ENCODE measurements around the gene TRIM44.

Gene TRIM44

GRCh38 chr11:35633827-35634423 lies 28.6 kb upstream of the TRIM44 start:
- TF ChIP-seq ZFX (IDR thresholded peaks at IDR 0.05; ENCODE audit: borderline replicate concordance) (no peak), CTCF (IDR thresholded peaks at IDR 0.05) (no peak)
- no peak overlapping the region for H3K27ac ChIP-seq

- no peak for TF ChIP-seq ZFX (IDR thresholded peaks at IDR 0.05; ENCODE audit: borderline replicate concordance)
- no peak for TF ChIP-seq CTCF (IDR thresholded peaks at IDR 0.05)
- no peak overlapping the region for H3K27ac ChIP-seq
These were observed 26.6 kb upstream of the TRIM44 start for GRCh38 chr11:35635933-35636332.

GRCh38 chr11:35639591-35640179 lies 22.9 kb upstream of the TRIM44 start:
- TF ChIP-seq ZFX (IDR thresholded peaks at IDR 0.05; ENCODE audit: borderline replicate concordance) (no peak), CTCF (IDR thresholded peaks at IDR 0.05) (no peak)
- H3K27ac ChIP-seq = no peak overlapping the region

GRCh38 chr11:35641171-35641897 lies 21.2 kb upstream of the TRIM44 start:
- no peak for TF ChIP-seq ZFX (IDR thresholded peaks at IDR 0.05; ENCODE audit: borderline replicate concordance)
- TF ChIP-seq CTCF (IDR thresholded peaks at IDR 0.05) = no peak
- H3K27ac ChIP-seq = no peak overlapping the region

- H3K27ac ChIP-seq = no peak overlapping the region
- TF ChIP-seq CTCF (IDR thresholded peaks at IDR 0.05) = no peak
- TF ChIP-seq ZFX (IDR thresholded peaks at IDR 0.05; ENCODE audit: borderline replicate concordance) = no peak
These were observed 20.6 kb upstream of the TRIM44 start for GRCh38 chr11:35641964-35642363.

- no peak for TF ChIP-seq ZFX (IDR thresholded peaks at IDR 0.05; ENCODE audit: borderline replicate concordance)
- TF ChIP-seq CTCF (IDR thresholded peaks at IDR 0.05) = no peak
- H3K27ac ChIP-seq = no peak overlapping the region
These were observed 15.0 kb upstream of the TRIM44 start for GRCh38 chr11:35647421-35648093.
